Lower lobe of right lung (tissue), 2 donors: ENCODE measurements around the gene ARHGAP22. TPM values are rescaled to one million over a fixed set of nuclear protein-coding genes. Genes with fewer than 3 reads are reported as not detected.

Source experiments
- ATAC-seq, 2 donors: fragments of 200-7000 bp; cut with Tn5 transposase; one replicate each; pipeline ENCODE4 v1.9.1; 2020 to 2022; ENCODE audit warnings: mild to moderate bottlenecking in 2 of 2, moderate library complexity in 2 of 2
- DNase-seq: peaks from one replicate; pipeline ENCODE4 v3.0.0-alpha.2; 2020
- H3K27ac ChIP-seq: fragments of 200-600 bp; one replicate; pipeline ENCODE4 v1.8.0; 2022
- H3K27me3 ChIP-seq: fragments of 200-600 bp; one replicate; pipeline ENCODE4 v1.8.0; 2022; ENCODE audit warnings: low read depth
- H3K36me3 ChIP-seq: fragments of 200-600 bp; one replicate; pipeline ENCODE4 v1.8.0; 2022; ENCODE audit warnings: mild to moderate bottlenecking
- H3K4me1 ChIP-seq: fragments of 200-600 bp; one replicate; pipeline ENCODE4 v1.8.0; 2022
- H3K4me3 ChIP-seq: fragments of 200-600 bp; one replicate; pipeline ENCODE4 v1.8.0; 2022; ENCODE audit warnings: mild to moderate bottlenecking
- H3K9me3 ChIP-seq: fragments of 200-600 bp; one replicate; pipeline ENCODE4 v1.8.0; 2022
- CTCF ChIP-seq: fragments of 200-600 bp; IDR thresholded peaks from one replicate; pipeline ENCODE4 v1.8.0; 2022; ENCODE audit warnings: antibody characterized with exemption, mild to moderate bottlenecking
- intact Hi-C: fragments of 100-400 bp; cut with DNase I; formaldehyde crosslinking; loops from one replicate; pipeline ENCODE4 v1.11.0; 2022
- total RNA-seq: library from RNA; stranded (reverse); fragmentation: NEBNext Ultra II Directional; extraction: Animal tissue kit (Norgen Biotek cat#: 25700); gene quantifications from one replicate; pipeline ENCODE4 v1.2.1, GENCODE V29; 2021
- donor health status: DM: no; HTN: yes; CAD: no; lungs with severe emphysema.

The ARHGAP22 gene
- total RNA-seq, 1 donor from 2014 or later: 9.6 TPM

- intact Hi-C loops: no loop called here
- Histone ChIP-seq H3K27me3 (no peaks in the 10 kb centered on the region), H3K27ac (no peak overlapping the region), H3K4me1 (no peaks in the 10 kb centered on the region), H3K36me3 (no peaks in the 10 kb centered on the region), H3K9me3 (no peaks in the 10 kb centered on the region), H3K4me3 (no peak overlapping the region)
- ATAC-seq (no peak), DNase-seq (no peak)
- no peak for TF ChIP-seq CTCF
Measured at GRCh38 chr10:48545462-48546145, 59.3 kb downstream of the ARHGAP22 start.

DNA sequence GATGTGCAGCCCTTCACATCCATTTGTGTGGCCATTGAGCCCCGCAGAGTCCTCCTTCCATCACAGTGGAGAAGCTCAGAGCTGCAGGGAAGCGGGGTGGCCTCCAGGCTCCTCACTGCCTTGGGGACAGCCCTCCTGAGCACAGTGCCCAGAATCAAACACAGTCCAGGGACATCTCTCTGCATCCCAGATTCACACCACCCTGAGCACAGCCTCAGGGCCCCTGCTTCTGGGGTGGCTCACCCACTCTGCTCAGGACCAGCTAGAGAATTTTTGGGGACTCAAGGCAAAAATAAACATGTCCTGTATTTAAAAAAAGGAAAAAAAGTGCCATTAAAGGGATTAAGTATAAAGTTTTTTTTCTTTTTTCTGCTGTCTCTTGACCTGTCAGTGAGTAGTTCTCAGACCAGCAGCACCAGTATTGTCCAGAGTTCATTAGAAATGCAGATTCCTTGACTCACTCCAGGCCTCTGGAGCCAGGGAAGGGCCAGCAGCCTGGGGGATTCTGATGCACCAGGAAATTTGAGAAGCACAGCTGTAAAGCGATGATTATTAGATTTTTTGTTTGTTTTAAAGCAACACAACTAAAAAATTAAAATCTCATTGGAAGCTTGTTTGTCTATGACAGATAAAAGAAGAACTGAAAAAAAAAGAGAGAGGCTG, 61.6 kb downstream of the ARHGAP22 start:
- ATAC-seq (no peak), DNase-seq (no peak)
- no peak overlapping the region for H3K4me3 ChIP-seq
- H3K27ac ChIP-seq: no peak overlapping the region
- no peak for TF ChIP-seq CTCF
- no peaks in the 10 kb centered on the region for H3K9me3 ChIP-seq
- no peaks in the 10 kb centered on the region for H3K27me3 ChIP-seq
- H3K4me1 ChIP-seq: no peaks in the 10 kb centered on the region
- intact Hi-C loops: no loop called here
- H3K36me3 ChIP-seq: no peaks in the 10 kb centered on the region

- DNase-seq: no peak
- peak in 1 of 2 donors; percentile 14 for ATAC-seq
Measured at GRCh38 chr10:48542471-48543181, 62.2 kb downstream of the ARHGAP22 start.

DNA sequence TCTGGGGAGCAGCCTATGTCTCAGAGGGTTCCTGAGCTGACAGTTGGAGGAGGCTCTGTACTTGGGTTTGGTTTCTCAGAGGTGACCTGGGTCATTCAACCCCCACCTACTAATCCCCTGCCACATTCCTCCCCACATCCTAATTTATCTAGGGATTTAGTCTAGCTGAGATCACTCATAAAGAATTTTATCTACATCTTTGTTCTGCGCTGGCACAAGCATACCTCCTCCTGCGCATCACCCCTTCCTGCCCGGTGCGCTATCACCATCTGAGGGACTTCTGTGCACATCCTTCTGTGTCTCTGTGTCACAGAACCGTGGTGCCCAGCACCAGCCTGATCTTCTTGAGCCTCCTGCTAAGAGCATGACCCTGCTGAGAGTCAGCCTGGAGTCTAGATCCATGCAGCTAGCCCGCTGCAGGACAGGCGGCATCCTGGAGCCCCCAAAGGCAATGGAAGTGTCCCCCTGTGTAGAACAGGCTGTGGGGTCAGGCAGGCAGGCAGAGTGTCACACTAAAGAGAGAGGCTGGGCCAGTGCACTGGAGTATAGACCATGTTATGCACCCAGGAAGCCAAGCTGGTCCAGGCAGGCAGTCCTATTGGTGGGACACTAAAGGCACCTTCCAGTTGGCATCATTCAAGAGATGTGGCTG, 63.6 kb downstream of the ARHGAP22 start:
- intact Hi-C loops: no loop called here
- H3K36me3 ChIP-seq: no peaks in the 10 kb centered on the region
- no peak overlapping the region for H3K4me3 ChIP-seq
- DNase-seq (no peak), ATAC-seq (no peak)
- H3K27me3 ChIP-seq: no peaks in the 10 kb centered on the region
- H3K27ac ChIP-seq: no peak overlapping the region
- H3K9me3 ChIP-seq: no peaks in the 10 kb centered on the region
- TF ChIP-seq CTCF: no peak
- no peaks in the 10 kb centered on the region for H3K4me1 ChIP-seq

More at GRCh38 chr10:48542471-48543181, 62.2 kb downstream of the ARHGAP22 start:
- intact Hi-C loops: no loop called here
- no peaks in the 10 kb centered on the region for H3K27me3 ChIP-seq
- no peak overlapping the region for H3K4me3 ChIP-seq
- H3K36me3 ChIP-seq: no peaks in the 10 kb centered on the region
- no peaks in the 10 kb centered on the region for H3K9me3 ChIP-seq
- no peak for TF ChIP-seq CTCF
- H3K27ac ChIP-seq: no peak overlapping the region
- H3K4me1 ChIP-seq: no peaks in the 10 kb centered on the region

GRCh38 chr10:48538611-48539010, 66.3 kb downstream of the ARHGAP22 start:
- no peak for DNase-seq
- H3K4me1 ChIP-seq: no peaks in the 10 kb centered on the region
- no peak overlapping the region for H3K4me3 ChIP-seq
- intact Hi-C loops: no loop called here
- no peak for TF ChIP-seq CTCF
- no peaks in the 10 kb centered on the region for H3K36me3 ChIP-seq
- no peak overlapping the region for H3K27ac ChIP-seq
- ATAC-seq: no peak
- H3K27me3 ChIP-seq: no peaks in the 10 kb centered on the region
- H3K9me3 ChIP-seq: no peaks in the 10 kb centered on the region
